ENCODE measurements around the gene SRGN.

SRGN gene

GRCh38 chr10:69045441-69046300 lies 42.2 kb upstream of the SRGN start:
- H3K4me3 ChIP-seq (ENCODE audit: control insufficient read depth, low read depth, low read length): no peak overlapping the region
- TF ChIP-seq CTCF (IDR thresholded peaks at IDR 0.05; ENCODE audit: control insufficient read depth, insufficient read depth, low read depth, low read length, missing control alignments): no peak
- peak; percentile 80 for DNase-seq (ENCODE audit: low read depth)

GRCh38 chr10:69047111-69047832 lies 40.6 kb upstream of the SRGN start:
- no peak for DNase-seq (ENCODE audit: low read depth)
- TF ChIP-seq CTCF (IDR thresholded peaks at IDR 0.05; ENCODE audit: control insufficient read depth, insufficient read depth, low read depth, low read length, missing control alignments): no peak

GRCh38 chr10:69048103-69048502 lies 39.8 kb upstream of the SRGN start:
- DNase-seq (ENCODE audit: low read depth): no peak
- no peak overlapping the region for H3K4me3 ChIP-seq (ENCODE audit: control insufficient read depth, low read depth, low read length)
- no peak for TF ChIP-seq CTCF (IDR thresholded peaks at IDR 0.05; ENCODE audit: control insufficient read depth, insufficient read depth, low read depth, low read length, missing control alignments)

More at GRCh38 chr10:69047111-69047832, 40.6 kb upstream of the SRGN start:
- H3K4me3 ChIP-seq (ENCODE audit: control insufficient read depth, low read depth, low read length): no peak overlapping the region

GRCh38 chr10:69049566-69049961 lies 38.3 kb upstream of the SRGN start:
- H3K4me3 ChIP-seq (ENCODE audit: control insufficient read depth, low read depth, low read length): no peak overlapping the region
- no peak for TF ChIP-seq CTCF (IDR thresholded peaks at IDR 0.05; ENCODE audit: control insufficient read depth, insufficient read depth, low read depth, low read length, missing control alignments)
- no peak for DNase-seq (ENCODE audit: low read depth)

GRCh38 chr10:69051303-69051702 lies 36.6 kb upstream of the SRGN start:
- no peak overlapping the region for H3K4me3 ChIP-seq (ENCODE audit: control insufficient read depth, low read depth, low read length)
- no peak for DNase-seq (ENCODE audit: low read depth)
- no peak for TF ChIP-seq CTCF (IDR thresholded peaks at IDR 0.05; ENCODE audit: control insufficient read depth, insufficient read depth, low read depth, low read length, missing control alignments)

- no peak overlapping the region for H3K4me3 ChIP-seq (ENCODE audit: control insufficient read depth, low read depth, low read length)
- DNase-seq (ENCODE audit: low read depth): no peak
- TF ChIP-seq CTCF (IDR thresholded peaks at IDR 0.05; ENCODE audit: control insufficient read depth, insufficient read depth, low read depth, low read length, missing control alignments): no peak
These were observed 36.0 kb upstream of the SRGN start for GRCh38 chr10:69051710-69052487.

Measured in AG09309 (cell line).